Measurements from ENCODE around the gene ACTA2.

ACTA2 gene

DNA sequence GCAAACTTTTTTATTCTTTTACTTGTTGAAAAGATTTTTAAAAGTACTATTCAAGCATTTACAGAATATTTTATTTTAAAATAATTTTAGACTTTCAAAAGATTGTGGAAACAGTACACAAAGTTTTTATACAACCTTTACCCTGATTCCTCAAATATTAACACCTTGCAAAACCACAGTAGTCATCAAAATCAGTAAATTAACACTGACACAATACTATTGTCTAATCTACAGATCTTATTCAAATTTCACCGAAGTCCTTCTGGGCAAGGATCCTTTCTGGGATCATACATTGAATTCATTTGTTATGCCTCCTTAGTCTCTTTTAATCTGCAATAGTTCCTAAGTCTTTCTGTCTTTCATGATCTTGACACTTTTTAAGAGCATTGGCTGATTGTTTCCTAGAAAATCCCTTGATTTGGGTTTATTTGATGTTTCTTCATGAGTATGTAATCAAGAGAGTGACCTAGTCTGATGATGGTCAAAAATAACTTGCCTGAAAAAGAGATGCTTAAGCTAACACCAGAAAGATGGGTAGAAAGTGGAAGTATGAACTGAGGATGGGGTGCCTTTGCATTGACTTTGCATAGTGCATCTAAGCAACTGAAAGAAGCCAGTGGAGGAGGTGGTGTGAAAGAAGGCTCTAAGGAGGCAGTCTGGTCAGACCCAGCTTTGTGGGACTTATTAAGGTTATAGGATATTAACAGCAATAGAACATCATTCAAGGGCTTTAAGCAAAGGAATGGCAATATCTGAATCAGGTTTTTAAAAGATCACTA is 62.8 kb downstream of the ACTA2 start:
- ChIA-PET CTCF (interaction anchor here (1.2 to 7.4 kb wide), 4 partner anchors 10 to 43 kb away, joined by 3 to 59 read pairs (median 8); partner anchors contain the start of gene STAMBPL1), POLR2A (no interaction called here)
- DNase-seq (ENCODE audit: extremely low spot score), result peak; percentile 36
- TF ChIP-seq, protein P1, sequence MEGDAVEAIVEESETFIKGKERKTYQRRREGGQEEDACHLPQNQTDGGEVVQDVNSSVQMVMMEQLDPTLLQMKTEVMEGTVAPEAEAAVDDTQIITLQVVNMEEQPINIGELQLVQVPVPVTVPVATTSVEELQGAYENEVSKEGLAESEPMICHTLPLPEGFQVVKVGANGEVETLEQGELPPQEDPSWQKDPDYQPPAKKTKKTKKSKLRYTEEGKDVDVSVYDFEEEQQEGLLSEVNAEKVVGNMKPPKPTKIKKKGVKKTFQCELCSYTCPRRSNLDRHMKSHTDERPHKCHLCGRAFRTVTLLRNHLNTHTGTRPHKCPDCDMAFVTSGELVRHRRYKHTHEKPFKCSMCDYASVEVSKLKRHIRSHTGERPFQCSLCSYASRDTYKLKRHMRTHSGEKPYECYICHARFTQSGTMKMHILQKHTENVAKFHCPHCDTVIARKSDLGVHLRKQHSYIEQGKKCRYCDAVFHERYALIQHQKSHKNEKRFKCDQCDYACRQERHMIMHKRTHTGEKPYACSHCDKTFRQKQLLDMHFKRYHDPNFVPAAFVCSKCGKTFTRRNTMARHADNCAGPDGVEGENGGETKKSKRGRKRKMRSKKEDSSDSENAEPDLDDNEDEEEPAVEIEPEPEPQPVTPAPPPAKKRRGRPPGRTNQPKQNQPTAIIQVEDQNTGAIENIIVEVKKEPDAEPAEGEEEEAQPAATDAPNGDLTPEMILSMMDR (IDR thresholded peaks at IDR 0.05; ENCODE audit: control extremely low read depth, extremely low read depth, low read depth, missing control alignments), result no peak

DNA sequence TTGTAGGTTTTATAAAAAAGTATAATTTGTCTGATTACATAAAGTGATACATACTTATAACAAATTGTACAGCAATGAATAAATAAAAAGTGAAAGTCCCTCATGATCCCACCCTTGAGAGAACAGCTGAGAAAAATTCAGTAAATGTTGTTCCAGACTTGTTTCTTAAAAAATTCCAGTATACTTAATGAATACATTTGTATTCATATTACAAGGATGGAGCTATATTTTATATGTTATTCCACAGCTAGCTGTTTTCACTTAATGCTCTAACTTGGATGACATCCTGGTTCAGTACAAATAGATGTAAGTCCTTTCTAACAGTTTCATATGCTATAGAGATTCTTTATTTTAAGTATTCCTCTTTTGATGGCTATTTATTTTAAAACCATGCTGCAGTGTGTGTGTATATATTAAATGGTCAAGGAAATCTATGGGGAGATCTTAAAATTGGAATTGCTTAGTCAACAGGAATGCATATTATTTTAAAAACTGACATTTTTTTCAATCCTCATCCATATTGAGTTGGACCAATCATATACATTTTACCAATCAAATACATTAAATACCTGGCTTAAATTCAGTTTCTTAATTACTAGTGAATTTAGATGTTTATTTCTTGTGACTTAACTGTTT is 63.6 kb downstream of the ACTA2 start:
- ChIA-PET CTCF (interaction anchor here (1.3 to 7.4 kb wide), 4 partner anchors 9 to 44 kb away, joined by 4 to 59 read pairs (median 34); partner anchors contain the start of gene STAMBPL1), POLR2A (no interaction called here)
- no peak for DNase-seq (ENCODE audit: extremely low spot score)
- TF ChIP-seq, protein P1 (IDR thresholded peaks at IDR 0.05; ENCODE audit: control extremely low read depth, extremely low read depth, low read depth, missing control alignments), result no peak

DNA sequence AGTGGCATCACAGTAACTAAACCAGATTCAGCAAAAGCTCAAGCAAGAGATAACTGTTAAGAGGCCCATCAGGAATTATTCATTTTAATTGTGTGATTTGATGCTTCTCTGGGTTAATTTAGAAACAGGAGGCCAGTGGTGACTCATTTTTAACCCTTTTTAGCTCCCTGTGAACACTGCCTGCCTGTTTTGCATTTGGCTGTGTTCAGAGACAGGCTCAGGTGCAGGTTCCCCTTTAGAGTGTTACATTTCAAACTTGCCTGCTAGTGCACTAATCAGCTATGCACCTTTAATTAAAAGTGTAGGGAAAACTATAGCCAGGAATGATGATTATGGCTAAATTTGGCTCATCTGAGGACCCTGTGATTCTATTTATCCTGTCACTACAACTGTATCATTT is 66.0 kb downstream of the ACTA2 start:
- peak; percentile 38 for DNase-seq (ENCODE audit: extremely low spot score)
- POLR2A ChIA-PET, result no interaction called here
- CTCF ChIA-PET, result interaction anchor here (4.0 to 7.4 kb wide), 4 partner anchors 9 to 50 kb away, joined by 16 to 59 read pairs (median 43); no protein-coding TSS in a partner anchor
- TF ChIP-seq, protein P1 (IDR thresholded peaks at IDR 0.05; ENCODE audit: control extremely low read depth, extremely low read depth, low read depth, missing control alignments), result no peak
